WTC11 (cell line): ENCODE measurements around the gene HOXD10. TPM values are rescaled to one million over a fixed set of nuclear protein-coding genes. Genes with fewer than 3 reads are reported as not detected.

Experiments used
- ATAC-seq: fragments of 200-7000 bp; cut with Tn5 transposase; 2 replicates; pipeline ENCODE4 v1.10.0; 2021; ENCODE audit warnings: mild to moderate bottlenecking, moderate library complexity
- CTCF ChIA-PET: fragments of 300-600 bp; sonication (Branson Sonifier 250); formaldehyde crosslinking; loops from one replicate; lab custom pipeline; 2021; ENCODE audit warnings: antibody characterized with exemption; lab: Charles Lee
- POLR2A ChIA-PET: fragments of 350-600 bp; sonication (Branson Sonifier 250); formaldehyde crosslinking; loops from one replicate; lab custom pipeline; 2021; ENCODE audit warnings: antibody characterized with exemption; lab: Charles Lee
- DNase-seq: peaks from one replicate; pipeline ENCODE4 v3.0.0; 2021; ENCODE audit warnings: low spot score
- H3K27ac Mint-ChIP-seq: 2 replicates; pipeline ENCODE4 v1.8.0; 2021; ENCODE audit warnings: mixed read lengths
- H3K27me3 Mint-ChIP-seq: 2 replicates; pipeline ENCODE4 v1.8.0; 2021; ENCODE audit warnings: low read depth, mild to moderate bottlenecking, moderate library complexity, mixed read lengths
- H3K36me3 Mint-ChIP-seq: 2 replicates; pipeline ENCODE4 v1.8.0; 2021; ENCODE audit warnings: mixed read lengths
- H3K4me1 Mint-ChIP-seq: 2 replicates; pipeline ENCODE4 v1.8.0; 2022; ENCODE audit warnings: mixed read lengths
- H3K4me3 Mint-ChIP-seq: 2 replicates; pipeline ENCODE4 v1.8.0; 2021; ENCODE audit warnings: mild to moderate bottlenecking, moderate library complexity, mixed read lengths
- H3K9me3 Mint-ChIP-seq: 2 replicates; pipeline ENCODE4 v1.8.0; 2021; ENCODE audit warnings: mixed read lengths
- FOXK1 ChIP-seq: sonication (generic); formaldehyde crosslinking; IDR thresholded peaks from 2 replicates; pipeline ENCODE4 v1.8.0; 2022; ENCODE audit warnings: mild to moderate bottlenecking, moderate library complexity, missing genetic modification reagents
- FOXP1 ChIP-seq: sonication (generic); formaldehyde crosslinking; IDR thresholded peaks from 2 replicates; pipeline ENCODE4 v1.8.0; 2022; ENCODE audit warnings: missing genetic modification reagents, mild to moderate bottlenecking, moderate library complexity, borderline replicate concordance
- GRHL2 ChIP-seq: fragments of 250-450 bp; sonication (Bioruptor Pico); IDR thresholded peaks from 2 replicates; pipeline ENCODE4 v1.8.0; 2022; ENCODE audit warnings: mild to moderate bottlenecking, moderate library complexity; ENCODE audit not compliant: insufficient replicate concordance, severe bottlenecking
- MXD4 ChIP-seq: fragments of 250-450 bp; sonication (Bioruptor Pico); IDR thresholded peaks from 2 replicates; pipeline ENCODE4 v1.8.0; 2021; ENCODE audit warnings: mild to moderate bottlenecking, moderate library complexity, borderline replicate concordance
- NFATC4 ChIP-seq: fragments of 250-450 bp; sonication (Bioruptor Pico); IDR thresholded peaks from 2 replicates; pipeline ENCODE4 v1.9.0; 2021; ENCODE audit warnings: mild to moderate bottlenecking
- SMAD3 ChIP-seq: sonication (generic); formaldehyde crosslinking; IDR thresholded peaks from 2 replicates; pipeline ENCODE4 v1.8.0; 2022; ENCODE audit warnings: missing genetic modification reagents, mild to moderate bottlenecking, borderline replicate concordance
- SOX15 ChIP-seq: fragments of 250-450 bp; sonication (Bioruptor Pico); IDR thresholded peaks from 2 replicates; pipeline ENCODE4 v1.9.0; 2021; ENCODE audit warnings: mild to moderate bottlenecking
- SP1 ChIP-seq: sonication (generic); formaldehyde crosslinking; conservative IDR thresholded peaks from 2 replicates; pipeline ENCODE4 v1.8.1; 2022; ENCODE audit warnings: missing genetic modification reagents
- TEAD1 ChIP-seq: sonication (generic); formaldehyde crosslinking; IDR thresholded peaks from 2 replicates; pipeline ENCODE4 v1.8.0; 2022; ENCODE audit warnings: mild to moderate bottlenecking, missing genetic modification reagents
- TEAD4 ChIP-seq: sonication (generic); formaldehyde crosslinking; IDR thresholded peaks from 2 replicates; pipeline ENCODE4 v1.8.0; 2022; ENCODE audit warnings: mild to moderate bottlenecking, missing genetic modification reagents
- ZNF232 ChIP-seq: sonication (generic); formaldehyde crosslinking; IDR thresholded peaks from 2 replicates; pipeline ENCODE4 v1.8.0; 2022; ENCODE audit warnings: mild to moderate bottlenecking, missing genetic modification reagents
- ZNF263 ChIP-seq: sonication (generic); formaldehyde crosslinking; IDR thresholded peaks from 2 replicates; pipeline ENCODE4 v1.8.1; 2022; ENCODE audit warnings: low read depth, mild to moderate bottlenecking, moderate library complexity, missing genetic modification reagents
- total RNA-seq: library from RNA; stranded (reverse); gene quantifications from 3 replicates; pipeline ENCODE4 v1.2.3, GENCODE V29; 2021
- TF ChIP-seq, protein P1 (sequence below): fragments of 250-450 bp; sonication (Bioruptor Pico); IDR thresholded peaks from 2 replicates; pipeline ENCODE4 v2.1.2; 2022; ENCODE audit warnings: mild to moderate bottlenecking, moderate library complexity
- TF ChIP-seq, protein P2 (sequence below): fragments of 250-450 bp; sonication (Bioruptor Pico); IDR thresholded peaks from 2 replicates; pipeline ENCODE4 v1.9.0; 2021; ENCODE audit warnings: moderate library complexity, mild to moderate bottlenecking, inconsistent platforms, borderline replicate concordance
- TF ChIP-seq, protein P3 (sequence below): sonication (generic); formaldehyde crosslinking; IDR thresholded peaks from 2 replicates; pipeline ENCODE4 v1.8.0; 2023; ENCODE audit warnings: missing genetic modification reagents, mild to moderate bottlenecking, borderline replicate concordance
- TF ChIP-seq, protein P4 (sequence below): sonication (generic); formaldehyde crosslinking; conservative IDR thresholded peaks from 2 replicates; pipeline ENCODE4 v1.8.1; 2022; ENCODE audit warnings: mild to moderate bottlenecking, missing genetic modification reagents
- TF ChIP-seq, protein P5 (sequence below): fragments of 200-600 bp; IDR thresholded peaks from 2 replicates; pipeline ENCODE4 v1.8.0; 2022; ENCODE audit warnings: antibody characterized with exemption
- TF ChIP-seq, protein P6 (sequence below): fragments of 250-450 bp; sonication (Bioruptor Pico); IDR thresholded peaks from 2 replicates; pipeline ENCODE4 v1.9.0; 2021; ENCODE audit warnings: mild to moderate bottlenecking
- TF ChIP-seq, protein P7 (sequence below): sonication (generic); formaldehyde crosslinking; IDR thresholded peaks from 2 replicates; pipeline ENCODE4 v1.8.0; 2022; ENCODE audit warnings: mild to moderate bottlenecking, missing genetic modification reagents
- TF ChIP-seq, protein P8 (sequence below): sonication (generic); formaldehyde crosslinking; IDR thresholded peaks from 2 replicates; pipeline ENCODE4 v1.8.1; 2023; ENCODE audit warnings: mild to moderate bottlenecking, missing genetic modification reagents, moderate library complexity
- TF ChIP-seq, protein P9 (sequence below): sonication (generic); formaldehyde crosslinking; IDR thresholded peaks from 2 replicates; pipeline ENCODE4 v1.8.1; 2023; ENCODE audit warnings: mild to moderate bottlenecking, moderate library complexity, missing genetic modification reagents

Gene HOXD10
- total RNA-seq, 1 experiment from 2014 or later, result not detected

DNA sequence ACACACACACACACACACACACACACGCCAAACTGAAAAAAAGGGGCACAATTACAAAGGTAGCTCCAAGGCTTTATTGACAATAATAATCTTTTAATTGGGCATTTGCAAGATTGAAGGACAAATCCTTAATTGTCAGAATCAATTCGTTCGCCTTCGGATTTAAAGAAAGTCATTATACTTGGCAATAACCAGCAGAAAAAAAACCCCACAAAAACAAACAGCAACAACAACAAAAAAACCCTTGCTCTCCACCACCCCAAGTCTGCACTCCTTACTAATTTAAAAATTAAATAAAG, 11.1 kb downstream of the HOXD10 start:
- ChIA-PET POLR2A (no interaction called here), CTCF (interaction anchor here (0.7 to 3.2 kb wide), 11 partner anchors 9 to 1034 kb away, joined by 3 to 21 read pairs (median 7); no protein-coding TSS in a partner anchor)
- H3K27me3 Mint-ChIP-seq, result peaks cover 98% of the 10 kb centered on the region
- no peaks in the 10 kb centered on the region for H3K9me3 Mint-ChIP-seq
- no peak for DNase-seq
- 0 out of 2 replicates have a peak overlapping the region, but pooled peaks have one; percentile 59 for H3K4me3 Mint-ChIP-seq
- TF ChIP-seq, protein P1, sequence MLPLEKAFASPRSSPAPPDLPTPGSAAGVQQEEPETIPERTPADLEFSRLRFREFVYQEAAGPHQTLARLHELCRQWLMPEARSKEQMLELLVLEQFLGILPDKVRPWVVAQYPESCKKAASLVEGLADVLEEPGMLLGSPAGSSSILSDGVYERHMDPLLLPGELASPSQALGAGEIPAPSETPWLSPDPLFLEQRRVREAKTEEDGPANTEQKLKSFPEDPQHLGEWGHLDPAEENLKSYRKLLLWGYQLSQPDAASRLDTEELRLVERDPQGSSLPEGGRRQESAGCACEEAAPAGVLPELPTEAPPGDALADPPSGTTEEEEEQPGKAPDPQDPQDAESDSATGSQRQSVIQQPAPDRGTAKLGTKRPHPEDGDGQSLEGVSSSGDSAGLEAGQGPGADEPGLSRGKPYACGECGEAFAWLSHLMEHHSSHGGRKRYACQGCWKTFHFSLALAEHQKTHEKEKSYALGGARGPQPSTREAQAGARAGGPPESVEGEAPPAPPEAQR, result no peak
- TF ChIP-seq TEAD4 (CRISPR knock-in tag), result no peak
- TF ChIP-seq, protein P2, sequence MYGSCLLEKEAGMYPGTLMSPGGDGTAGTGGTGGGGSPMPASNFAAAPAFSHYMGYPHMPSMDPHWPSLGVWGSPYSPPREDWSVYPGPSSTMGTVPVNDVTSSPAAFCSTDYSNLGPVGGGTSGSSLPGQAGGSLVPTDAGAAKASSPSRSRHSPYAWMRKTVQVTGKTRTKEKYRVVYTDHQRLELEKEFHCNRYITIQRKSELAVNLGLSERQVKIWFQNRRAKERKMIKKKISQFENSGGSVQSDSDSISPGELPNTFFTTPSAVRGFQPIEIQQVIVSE (CRISPR knock-in tag), result no peak
- no peak for TF ChIP-seq SMAD3 (CRISPR knock-in tag)
- no peak for TF ChIP-seq ZNF263 (CRISPR knock-in tag)
- TF ChIP-seq SP1 (CRISPR knock-in tag), result no peak
- TF ChIP-seq, protein P3, sequence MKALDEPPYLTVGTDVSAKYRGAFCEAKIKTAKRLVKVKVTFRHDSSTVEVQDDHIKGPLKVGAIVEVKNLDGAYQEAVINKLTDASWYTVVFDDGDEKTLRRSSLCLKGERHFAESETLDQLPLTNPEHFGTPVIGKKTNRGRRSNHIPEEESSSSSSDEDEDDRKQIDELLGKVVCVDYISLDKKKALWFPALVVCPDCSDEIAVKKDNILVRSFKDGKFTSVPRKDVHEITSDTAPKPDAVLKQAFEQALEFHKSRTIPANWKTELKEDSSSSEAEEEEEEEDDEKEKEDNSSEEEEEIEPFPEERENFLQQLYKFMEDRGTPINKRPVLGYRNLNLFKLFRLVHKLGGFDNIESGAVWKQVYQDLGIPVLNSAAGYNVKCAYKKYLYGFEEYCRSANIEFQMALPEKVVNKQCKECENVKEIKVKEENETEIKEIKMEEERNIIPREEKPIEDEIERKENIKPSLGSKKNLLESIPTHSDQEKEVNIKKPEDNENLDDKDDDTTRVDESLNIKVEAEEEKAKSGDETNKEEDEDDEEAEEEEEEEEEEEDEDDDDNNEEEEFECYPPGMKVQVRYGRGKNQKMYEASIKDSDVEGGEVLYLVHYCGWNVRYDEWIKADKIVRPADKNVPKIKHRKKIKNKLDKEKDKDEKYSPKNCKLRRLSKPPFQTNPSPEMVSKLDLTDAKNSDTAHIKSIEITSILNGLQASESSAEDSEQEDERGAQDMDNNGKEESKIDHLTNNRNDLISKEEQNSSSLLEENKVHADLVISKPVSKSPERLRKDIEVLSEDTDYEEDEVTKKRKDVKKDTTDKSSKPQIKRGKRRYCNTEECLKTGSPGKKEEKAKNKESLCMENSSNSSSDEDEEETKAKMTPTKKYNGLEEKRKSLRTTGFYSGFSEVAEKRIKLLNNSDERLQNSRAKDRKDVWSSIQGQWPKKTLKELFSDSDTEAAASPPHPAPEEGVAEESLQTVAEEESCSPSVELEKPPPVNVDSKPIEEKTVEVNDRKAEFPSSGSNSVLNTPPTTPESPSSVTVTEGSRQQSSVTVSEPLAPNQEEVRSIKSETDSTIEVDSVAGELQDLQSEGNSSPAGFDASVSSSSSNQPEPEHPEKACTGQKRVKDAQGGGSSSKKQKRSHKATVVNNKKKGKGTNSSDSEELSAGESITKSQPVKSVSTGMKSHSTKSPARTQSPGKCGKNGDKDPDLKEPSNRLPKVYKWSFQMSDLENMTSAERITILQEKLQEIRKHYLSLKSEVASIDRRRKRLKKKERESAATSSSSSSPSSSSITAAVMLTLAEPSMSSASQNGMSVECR (CRISPR knock-in tag), result no peak
- TF ChIP-seq MXD4 (CRISPR knock-in tag), result no peak
- no peak for TF ChIP-seq FOXP1 (CRISPR knock-in tag)
- TF ChIP-seq, protein P4, sequence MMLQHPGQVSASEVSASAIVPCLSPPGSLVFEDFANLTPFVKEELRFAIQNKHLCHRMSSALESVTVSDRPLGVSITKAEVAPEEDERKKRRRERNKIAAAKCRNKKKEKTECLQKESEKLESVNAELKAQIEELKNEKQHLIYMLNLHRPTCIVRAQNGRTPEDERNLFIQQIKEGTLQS (CRISPR knock-in tag), result no peak
- TF ChIP-seq ZNF232, result no peak
- no peak for TF ChIP-seq FOXK1
- peaks cover 27% of the 10 kb centered on the region for H3K4me1 Mint-ChIP-seq
- no peak overlapping the region for H3K27ac Mint-ChIP-seq
- no peak for ATAC-seq
- H3K36me3 Mint-ChIP-seq, result peaks cover 4% of the 10 kb centered on the region; the same call in 1 of the 2 replicates

DNA sequence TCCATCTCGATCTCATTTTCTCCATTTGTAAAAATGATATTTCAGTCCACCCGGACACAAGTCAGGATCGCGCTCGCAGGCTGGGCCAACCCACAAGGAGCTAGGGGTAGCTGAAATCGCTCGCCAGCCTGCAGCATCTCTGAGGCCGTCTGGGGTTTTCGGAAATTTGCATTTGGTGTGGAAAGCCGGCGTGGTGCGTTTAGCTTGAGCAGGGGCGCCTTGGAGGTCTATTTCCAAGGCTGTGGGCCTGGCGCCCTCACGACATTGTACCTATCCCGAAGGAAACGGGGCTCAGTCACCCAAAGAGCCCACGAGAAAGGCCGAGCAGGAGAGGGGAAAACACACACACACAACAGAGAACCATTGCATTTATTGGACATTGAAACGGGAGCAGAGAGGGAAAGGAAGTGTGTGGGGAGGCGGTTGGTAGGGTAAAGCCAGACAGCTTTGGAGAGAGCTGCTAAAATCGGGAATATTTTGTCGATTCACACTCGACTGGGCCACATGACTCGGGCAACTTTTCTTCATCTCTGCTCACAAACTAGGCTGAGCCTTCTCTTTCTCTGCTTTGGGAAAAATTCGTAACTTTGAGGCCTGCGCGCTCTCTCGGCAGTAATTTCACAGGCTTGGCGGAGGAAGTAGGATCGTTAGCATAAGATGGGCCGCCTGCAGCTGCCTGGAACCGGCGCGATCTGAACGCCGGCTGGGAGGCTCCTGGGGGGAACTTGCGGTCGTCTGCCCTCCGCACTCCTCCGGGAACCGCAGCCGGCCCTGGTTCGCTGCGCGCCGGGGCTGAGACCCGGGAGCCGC, 11.8 kb downstream of the HOXD10 start:
- ATAC-seq (peak; percentile 21), DNase-seq (peak; percentile 70)
- no peak for TF ChIP-seq TEAD1
- TF ChIP-seq, protein P5, sequence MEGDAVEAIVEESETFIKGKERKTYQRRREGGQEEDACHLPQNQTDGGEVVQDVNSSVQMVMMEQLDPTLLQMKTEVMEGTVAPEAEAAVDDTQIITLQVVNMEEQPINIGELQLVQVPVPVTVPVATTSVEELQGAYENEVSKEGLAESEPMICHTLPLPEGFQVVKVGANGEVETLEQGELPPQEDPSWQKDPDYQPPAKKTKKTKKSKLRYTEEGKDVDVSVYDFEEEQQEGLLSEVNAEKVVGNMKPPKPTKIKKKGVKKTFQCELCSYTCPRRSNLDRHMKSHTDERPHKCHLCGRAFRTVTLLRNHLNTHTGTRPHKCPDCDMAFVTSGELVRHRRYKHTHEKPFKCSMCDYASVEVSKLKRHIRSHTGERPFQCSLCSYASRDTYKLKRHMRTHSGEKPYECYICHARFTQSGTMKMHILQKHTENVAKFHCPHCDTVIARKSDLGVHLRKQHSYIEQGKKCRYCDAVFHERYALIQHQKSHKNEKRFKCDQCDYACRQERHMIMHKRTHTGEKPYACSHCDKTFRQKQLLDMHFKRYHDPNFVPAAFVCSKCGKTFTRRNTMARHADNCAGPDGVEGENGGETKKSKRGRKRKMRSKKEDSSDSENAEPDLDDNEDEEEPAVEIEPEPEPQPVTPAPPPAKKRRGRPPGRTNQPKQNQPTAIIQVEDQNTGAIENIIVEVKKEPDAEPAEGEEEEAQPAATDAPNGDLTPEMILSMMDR, result no peak
- TF ChIP-seq, protein P6, sequence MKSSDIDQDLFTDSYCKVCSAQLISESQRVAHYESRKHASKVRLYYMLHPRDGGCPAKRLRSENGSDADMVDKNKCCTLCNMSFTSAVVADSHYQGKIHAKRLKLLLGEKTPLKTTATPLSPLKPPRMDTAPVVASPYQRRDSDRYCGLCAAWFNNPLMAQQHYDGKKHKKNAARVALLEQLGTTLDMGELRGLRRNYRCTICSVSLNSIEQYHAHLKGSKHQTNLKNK (CRISPR knock-in tag), result no peak
- TF ChIP-seq GRHL2, result no peak
- TF ChIP-seq, protein P7, sequence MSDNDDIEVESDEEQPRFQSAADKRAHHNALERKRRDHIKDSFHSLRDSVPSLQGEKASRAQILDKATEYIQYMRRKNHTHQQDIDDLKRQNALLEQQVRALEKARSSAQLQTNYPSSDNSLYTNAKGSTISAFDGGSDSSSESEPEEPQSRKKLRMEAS, result no peak
- TF ChIP-seq, protein P8, sequence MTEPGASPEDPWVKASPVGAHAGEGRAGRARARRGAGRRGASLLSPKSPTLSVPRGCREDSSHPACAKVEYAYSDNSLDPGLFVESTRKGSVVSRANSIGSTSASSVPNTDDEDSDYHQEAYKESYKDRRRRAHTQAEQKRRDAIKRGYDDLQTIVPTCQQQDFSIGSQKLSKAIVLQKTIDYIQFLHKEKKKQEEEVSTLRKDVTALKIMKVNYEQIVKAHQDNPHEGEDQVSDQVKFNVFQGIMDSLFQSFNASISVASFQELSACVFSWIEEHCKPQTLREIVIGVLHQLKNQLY (CRISPR knock-in tag), result no peak
- no peak for TF ChIP-seq NFATC4 (CRISPR knock-in tag)
- TF ChIP-seq SOX15 (CRISPR knock-in tag), result no peak
- no peak for TF ChIP-seq ZNF232
- TF ChIP-seq, protein P9, sequence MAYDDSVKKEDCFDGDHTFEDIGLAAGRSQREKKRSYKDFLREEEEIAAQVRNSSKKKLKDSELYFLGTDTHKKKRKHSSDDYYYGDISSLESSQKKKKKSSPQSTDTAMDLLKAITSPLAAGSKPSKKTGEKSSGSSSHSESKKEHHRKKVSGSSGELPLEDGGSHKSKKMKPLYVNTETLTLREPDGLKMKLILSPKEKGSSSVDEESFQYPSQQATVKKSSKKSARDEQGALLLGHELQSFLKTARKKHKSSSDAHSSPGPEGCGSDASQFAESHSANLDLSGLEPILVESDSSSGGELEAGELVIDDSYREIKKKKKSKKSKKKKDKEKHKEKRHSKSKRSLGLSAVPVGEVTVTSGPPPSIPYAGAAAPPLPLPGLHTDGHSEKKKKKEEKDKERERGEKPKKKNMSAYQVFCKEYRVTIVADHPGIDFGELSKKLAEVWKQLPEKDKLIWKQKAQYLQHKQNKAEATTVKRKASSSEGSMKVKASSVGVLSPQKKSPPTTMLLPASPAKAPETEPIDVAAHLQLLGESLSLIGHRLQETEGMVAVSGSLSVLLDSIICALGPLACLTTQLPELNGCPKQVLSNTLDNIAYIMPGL (CRISPR knock-in tag), result no peak
- Mint-ChIP-seq H3K9me3 (no peaks in the 10 kb centered on the region), H3K36me3 (peaks cover 4% of the 10 kb centered on the region; the same call in 1 of the 2 replicates), H3K27ac (no peak overlapping the region), H3K4me3 (peak overlapping the region; percentile 59), H3K4me1 (peaks cover 27% of the 10 kb centered on the region), H3K27me3 (peaks cover 98% of the 10 kb centered on the region)
- POLR2A ChIA-PET, result no interaction called here
- CTCF ChIA-PET, result interaction anchor here (0.6 to 3.2 kb wide), 13 partner anchors 13 to 1033 kb away, joined by 3 to 21 read pairs (median 4); no protein-coding TSS in a partner anchor
